GDM1 (cell line): ENCODE data around the gene SENP6.
"Not testable (repeated sequence)": the region's sequence is repeated elsewhere in the genome, so short reads cannot be mapped to it uniquely, and the experiment has no call there.

Source experiments
- DNase-seq: peaks from one replicate; lab custom pipeline; 2025; lab: John Stamatoyannopoulos, UW

The SENP6 gene

DNA sequence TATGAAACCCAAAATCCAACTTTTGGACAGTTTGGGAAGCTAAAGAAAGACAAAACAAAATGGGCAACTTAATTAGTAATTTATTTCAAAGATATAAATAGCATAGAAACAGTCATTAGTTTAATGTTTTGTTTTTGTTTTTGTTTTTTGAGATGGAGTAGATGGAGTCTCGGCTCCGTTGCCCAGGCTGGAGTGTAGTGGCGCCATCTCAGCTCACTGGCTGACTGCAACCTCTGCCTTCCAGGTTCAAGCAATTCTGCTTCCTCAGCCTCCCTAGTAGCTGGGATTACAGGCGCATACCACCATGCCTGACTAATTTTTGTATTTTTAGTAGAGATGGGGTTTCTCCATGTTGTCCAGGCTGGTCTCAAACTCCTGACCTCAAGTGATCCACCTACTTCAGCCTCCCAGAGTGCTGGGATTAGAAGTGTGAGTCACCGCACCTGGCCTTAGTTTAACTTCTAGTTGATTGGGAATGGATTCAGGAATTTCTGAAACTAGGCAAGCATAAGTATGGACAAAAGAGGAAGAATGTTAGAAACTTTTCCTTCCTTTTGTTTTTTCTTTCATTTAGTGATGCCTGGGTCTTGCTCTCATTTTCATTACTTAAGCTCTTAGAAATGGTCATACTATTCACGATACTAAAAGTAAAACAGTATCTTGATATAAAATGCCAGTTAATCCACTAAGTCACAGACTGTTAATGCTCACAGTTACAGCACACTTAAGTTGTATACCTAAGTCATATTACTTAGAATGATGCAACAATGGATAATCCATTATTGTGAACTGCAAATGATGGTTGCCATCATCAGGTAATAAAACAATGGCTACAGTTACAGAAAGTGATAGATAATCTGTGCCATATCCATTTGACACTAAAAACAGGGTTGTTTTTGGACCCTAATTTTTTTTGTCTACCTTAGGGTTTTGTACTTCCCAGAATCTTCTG lies 8.2 kb downstream of the SENP6 start:
- no peak for DNase-seq

DNA sequence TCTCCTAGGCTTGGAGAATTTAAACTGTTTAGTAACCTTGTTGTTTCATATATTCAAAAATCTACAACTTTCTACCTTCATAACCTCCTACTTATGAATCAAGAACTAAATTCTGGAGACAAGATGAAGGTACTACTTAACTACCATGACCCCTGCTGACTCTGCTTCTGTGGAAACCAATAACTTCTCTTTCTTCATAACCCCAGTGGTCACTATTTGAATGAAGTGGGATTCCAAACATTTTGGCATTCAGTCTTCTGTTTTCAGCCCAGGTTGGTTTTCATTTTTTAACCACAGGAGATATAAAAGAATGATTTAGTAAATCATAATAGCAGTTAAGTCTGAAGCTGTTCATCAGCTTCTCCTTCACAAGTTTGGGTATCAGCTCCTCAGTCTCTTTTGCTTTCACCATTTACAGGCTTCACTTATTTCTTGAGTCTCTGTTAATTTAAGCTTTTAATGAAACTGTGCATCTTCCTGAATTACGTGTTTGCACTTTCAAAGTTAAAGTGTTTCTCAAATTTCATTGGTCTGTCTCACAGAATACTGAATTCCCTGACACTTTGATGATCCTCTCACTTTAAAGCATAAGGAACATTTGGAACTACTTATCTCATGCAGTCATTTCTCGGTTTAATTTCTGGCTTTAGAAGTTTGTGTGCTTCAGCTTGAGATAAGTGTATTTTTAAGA lies 9.5 kb downstream of the SENP6 start:
- DNase-seq, result no peak

DNA sequence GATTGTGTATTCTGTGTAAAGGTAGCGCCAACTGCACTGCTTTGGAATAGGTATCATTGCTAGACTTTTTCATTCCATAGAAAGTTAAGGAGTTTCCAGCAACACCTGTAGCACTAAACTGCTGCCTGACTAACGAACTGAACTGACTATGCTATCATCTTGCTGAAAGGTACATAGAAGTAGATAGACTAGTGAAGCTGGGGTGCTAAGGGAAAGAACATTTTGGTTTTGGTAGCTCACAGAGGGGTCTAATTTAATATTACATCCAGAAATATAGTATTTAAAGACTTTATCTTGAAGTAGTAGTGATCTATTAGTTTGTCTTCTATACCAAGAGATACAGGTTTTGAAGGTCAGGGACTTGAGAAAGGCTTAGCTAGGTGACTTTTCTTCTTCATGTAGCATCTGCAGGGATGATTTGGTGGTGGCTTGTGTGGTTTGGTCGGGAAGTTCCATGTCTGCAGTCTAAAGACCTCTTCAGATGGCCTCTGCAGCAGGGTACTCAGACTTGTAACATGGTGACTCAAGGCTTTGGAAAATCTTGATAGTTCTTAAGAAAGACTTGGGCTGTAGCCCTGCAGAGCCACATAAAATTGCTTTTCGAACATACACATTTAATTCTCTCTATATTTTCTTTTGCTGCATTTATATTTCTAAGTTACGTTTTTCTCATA lies 10.2 kb downstream of the SENP6 start:
- no peak for DNase-seq

DNA sequence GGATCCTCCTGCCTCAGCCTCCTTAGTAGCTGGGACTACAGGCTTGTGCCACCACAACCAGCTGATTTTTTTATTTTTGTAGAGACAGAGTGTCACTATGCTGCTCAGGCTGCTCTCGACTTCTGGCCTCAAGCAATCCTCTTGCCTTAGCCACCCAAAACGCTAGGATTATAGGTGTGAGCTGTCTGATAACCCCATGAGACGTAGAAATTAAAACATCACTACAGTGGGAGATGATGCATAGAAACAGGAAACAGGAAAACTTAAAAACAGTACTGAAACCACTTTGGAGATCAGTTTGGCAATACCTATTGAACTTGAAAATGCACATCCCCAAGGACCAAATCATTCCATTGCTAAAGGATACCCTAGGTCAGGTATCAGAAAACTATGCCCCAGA lies 10.8 kb downstream of the SENP6 start:
- no peak for DNase-seq

DNA sequence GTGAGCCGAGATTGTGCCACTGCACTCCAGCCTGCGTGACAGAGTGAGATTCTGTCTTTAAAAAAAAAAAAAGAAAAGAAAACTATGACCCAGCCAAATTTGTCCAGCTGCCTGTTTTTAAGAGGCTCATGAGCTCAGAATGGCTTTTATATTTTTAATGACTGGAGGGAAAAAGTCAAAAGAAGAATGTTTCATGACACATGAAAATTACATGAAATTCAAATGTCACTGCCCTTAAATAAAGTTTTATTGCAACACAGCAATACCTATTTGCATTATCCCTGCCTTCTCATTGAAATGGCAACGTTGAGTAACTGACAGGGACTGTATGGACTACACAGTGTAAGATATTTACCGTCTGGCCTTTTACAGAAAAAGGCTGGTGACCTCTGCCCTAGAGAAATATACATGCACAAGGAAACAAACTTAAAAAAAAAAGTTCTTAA lies 11.4 kb downstream of the SENP6 start:
- no peak for DNase-seq

DNA sequence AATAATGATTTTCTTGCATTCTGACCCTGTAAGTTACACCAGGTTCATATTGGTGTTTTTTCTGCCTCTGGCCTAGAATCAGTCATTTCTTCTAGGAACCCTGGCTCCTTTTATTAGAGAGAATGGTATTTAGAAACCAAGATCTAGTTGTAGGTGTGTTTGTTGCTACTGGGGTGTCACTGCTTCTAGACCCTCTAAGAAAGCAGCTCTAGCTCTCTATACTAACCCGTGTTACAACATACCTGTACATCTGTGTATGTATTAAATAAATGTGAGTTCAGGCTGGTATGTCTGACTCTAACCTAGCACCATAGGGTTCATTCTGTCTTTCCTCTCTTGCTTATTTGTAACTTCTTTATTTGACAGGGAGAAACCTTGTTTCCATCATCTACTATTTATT lies 16.8 kb downstream of the SENP6 start:
- DNase-seq, result no peak

DNA sequence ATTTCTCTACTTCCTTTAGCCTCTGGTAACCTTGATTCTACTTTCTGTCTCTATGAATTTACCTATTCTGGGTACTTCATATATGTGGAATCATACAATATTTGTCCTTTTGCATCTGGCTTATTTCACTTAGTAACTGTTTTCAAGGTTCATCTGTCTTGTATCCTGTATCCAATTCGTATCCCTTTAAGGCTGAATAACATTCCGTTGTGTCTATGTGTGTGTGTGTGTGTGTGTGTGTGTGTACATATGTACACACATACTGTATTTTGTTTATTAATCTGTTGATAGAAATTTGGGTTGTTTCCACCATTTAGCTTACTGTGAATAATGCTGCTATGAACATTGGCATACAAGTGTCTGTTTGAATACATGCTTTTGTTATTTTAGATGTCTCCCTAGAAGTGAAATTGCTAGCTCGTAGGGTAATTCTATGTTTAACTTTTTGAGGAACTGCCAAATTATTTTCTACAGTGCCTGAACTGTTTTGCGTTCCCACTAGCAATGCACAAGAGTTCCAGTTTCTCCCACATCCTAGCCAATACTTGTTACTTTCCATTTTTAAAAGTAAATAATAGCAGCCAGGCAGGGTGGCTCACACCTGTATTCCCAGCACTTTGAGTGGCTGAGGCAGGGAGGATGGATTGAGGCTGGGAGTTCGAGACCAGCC lies 17.7 kb downstream of the SENP6 start:
- DNase-seq, result no peak

DNA sequence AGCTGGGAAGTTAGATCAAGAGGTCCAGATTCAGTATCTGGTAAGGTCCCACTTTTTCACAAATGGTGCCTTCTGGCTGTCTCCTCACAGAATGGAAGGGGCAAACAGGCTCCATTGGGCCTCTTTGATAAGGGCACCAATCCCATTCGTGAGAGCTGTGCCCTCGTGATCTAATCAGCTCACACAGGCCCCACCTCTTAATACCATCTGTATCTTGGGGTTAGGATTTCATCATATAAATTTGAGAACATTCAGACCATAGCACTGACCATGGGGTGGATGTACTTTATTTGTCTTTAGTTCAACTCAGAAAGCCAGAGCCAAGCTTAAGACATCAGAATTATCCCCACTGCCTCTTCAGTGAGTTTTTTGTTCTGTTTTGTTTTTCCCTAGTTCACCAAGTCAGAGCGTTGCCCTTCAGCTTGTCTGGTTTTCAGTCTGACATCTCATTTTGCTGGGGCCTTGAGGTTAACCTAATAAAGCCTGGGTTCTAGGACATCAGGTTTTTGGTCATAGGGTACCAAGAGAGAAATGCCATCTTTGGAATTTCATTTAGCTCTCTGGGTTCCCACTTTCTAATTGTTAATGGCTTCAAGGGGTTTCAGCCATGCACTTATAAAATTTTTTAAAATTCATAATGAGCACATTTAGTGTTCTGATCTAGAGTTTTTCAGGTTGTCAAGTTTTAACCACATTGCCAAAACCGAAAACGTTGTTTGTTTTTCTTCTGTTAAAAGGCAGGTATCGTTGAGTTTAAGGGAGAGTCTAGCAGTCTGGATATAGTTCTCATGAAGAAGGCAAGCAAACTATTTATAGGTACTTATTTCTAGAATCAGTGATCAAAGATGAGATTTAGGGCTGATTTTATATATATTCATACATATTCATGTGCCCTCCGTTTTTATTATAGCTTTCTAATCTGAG lies 19.0 kb downstream of the SENP6 start:
- no peak for DNase-seq

DNA sequence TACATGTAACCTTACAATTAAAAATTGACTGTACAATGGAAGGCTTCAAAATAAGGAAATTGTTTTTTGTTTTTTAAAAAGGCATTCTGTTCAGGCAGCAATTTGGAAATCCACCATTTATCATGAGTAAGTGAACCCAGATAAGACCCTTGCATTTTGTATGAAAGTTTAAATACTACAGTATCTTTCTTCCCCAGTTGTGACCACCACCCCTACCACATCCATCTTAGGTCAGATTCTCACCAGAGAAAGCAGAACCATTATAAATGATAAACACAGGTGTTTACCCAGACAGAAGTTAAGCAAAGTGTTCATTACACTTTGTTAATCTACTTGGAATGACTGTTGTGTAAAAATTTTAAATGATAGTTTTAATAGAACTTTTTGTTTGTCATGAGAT lies 20.2 kb downstream of the SENP6 start:
- DNase-seq, result no peak

DNA sequence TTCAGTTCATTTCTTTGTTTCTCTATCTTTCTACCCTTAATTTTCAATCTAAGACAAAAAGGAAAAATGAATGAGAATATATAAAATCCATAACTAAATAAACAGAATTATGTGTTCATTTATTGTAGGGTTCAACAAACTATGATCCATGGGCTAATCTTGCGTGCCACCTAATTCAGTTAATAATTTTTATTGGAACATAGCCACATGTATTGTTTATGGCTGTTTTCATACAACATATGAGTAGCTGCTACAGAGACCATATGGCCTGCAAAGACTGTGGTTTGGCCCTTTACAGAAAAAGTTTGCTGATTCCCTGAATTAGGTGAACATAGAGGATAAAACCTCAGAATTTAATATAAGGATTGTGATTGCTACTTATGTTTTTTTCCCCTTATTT lies 21.8 kb downstream of the SENP6 start:
- DNase-seq, result no peak

DNA sequence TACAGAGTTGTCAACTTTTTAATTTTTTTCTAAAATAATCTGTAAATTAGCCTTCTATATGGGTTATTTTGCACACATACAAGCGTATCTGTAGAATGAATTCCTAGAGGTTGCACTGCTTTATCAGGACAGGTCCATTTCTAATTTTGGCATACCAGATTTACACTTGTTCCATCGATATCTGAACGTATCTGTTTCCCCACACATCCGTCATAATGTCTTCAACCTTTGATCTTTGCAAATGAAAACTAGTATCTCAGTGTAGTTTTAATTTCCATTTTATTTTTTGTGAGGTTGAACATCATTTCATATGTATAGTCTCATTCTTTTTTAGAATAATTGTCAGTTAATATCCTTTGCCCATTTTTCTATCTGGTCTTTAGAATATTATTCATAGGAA lies 22.7 kb downstream of the SENP6 start:
- DNase-seq, result no peak

DNA sequence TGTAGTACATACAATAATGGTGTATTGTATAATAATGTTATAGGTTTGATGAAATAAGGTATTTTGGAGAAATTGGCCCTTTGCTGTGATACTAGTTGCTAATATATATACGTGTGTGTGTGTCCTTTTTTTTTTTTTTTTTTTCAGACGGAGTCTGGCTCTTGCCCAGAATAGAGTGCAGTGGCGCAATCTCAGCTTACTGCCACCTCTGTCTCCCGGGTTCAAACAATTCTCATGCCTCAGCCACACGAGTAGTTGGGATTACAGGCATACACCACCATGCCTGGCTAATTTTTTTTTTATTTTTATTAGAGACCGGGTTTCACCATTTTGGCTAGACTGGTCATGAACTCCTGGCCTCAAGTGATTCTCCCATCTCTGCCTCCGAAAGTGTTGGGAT lies 23.3 kb downstream of the SENP6 start:
- no peak for DNase-seq

DNA sequence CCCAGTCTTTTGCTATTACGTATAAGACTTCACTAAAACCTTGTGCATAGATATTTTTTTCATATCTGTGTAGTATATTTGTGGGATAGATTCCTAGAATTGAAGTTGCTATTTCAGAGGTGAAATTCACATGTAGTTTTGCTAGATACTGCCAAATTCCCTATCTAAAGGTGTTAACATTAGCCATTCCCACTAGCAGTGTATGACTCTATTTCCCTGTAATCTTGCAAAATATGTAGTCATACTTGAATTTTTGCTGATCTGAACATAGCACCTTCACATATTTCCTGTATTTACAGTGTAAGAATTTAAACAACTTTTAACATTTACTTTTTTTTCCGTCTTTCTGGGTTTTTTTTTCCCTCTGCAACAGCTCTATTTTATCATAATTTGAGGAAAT lies 24.9 kb downstream of the SENP6 start:
- no peak for DNase-seq

DNA sequence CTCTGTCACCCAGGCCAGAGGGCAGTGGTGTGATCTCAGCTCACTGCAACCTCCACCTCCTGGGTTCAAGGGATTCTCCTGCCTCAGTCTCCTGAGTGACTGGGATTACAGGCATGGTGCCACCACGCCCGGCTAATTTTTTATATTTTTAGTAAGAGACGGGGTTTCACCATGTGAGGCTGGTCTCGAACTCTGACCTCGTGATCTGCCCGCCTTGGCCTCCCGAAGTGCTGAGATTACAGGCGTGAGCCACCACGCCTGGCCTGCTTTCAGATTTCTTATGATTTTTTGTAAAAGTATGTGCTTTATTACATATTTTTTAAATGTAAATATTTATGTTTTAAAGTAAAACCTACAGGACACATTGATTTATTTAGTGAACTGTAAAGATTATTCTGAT lies 26.0 kb downstream of the SENP6 start:
- DNase-seq, result not testable (repeated sequence)

DNA sequence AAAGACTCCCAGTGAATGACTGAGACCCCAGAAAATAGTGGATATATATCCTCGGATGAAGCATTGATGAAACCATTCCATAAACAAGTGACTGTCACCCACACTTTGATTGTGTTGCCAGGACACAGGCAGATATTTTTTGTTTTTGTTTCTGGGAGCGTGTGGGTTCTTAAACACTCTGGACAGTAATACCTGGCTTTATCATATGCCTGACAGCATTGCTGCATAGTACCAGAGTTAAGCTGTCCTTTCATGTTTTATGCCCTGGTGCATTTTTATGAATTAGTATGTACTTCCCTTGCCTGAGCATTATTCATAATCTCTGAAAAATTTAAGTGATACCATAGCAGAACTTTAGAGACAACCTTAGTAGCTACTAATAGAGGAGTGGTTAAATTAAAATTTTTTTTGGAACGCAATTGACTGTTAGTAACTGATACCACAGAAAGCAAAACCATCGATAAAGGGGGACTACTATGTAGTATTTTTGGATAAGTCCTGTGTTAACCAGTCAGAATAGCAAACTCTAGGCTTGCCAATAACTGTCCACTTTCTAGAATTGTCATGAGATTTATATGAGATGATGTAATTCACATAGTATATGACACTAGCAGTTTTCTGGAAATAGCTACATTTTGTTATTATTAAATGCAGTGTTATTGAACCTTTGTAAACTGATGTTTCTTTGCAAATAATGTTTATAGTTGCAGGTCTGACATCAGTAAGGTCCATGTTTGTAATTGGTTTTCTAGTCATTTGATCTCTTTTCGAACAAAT lies 30.4 kb downstream of the SENP6 start:
- no peak for DNase-seq

DNA sequence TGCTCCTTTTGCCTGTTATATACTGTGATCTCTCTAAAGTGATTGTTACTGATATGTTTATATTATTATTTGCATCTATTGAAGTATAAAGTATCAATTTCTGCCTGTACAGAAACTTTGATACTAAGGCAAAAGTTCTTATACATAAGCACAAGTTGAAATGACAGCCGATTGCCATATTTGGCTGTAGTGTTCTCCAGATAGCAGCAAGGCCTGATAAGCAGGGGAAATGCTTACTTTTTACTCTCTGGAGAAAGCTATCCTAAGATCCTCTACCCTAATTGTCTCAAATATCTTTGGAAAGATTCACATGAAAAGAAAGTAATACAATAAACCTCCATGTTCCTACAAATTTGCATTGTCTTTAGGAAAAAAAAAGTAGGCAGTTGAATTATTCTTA lies 31.4 kb downstream of the SENP6 start:
- no peak for DNase-seq

DNA sequence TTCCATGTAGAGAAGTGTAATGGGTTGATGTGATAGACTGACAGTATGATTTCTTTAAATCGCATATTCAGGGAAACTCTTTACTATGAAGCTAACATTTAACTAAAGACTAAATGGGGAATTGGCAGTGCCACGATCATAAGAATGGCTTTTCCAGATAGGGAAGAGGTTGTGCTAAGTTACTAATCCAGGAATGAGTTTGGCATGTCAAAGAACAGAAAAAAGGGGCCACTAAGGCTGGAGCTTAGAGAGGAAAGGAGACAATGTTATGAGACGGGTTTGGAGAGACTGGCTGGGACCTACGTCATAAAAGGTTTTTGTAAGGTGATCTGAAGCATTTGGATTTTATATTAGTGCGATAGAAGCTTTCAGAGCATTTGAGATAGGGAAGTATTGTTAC lies 40.6 kb downstream of the SENP6 start:
- DNase-seq, result no peak

DNA sequence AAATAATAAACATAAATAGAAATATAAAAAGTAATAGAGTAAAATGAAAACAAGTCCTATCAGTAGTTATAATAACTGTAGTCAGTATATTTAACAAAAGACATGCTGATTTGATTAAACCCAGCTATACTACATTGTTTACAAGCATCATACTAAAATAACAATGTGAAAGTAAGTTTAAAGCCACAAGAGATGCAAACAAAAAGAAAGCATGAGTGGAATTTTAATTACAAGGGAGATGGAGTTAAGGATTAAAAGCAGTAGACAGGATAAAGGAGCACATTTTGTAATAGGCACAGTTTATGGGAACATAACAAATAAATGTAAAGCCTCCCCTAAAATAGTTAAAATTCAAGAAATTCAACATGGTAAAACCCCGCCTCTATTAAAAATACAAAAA lies 41.5 kb downstream of the SENP6 start:
- DNase-seq, result no peak

DNA sequence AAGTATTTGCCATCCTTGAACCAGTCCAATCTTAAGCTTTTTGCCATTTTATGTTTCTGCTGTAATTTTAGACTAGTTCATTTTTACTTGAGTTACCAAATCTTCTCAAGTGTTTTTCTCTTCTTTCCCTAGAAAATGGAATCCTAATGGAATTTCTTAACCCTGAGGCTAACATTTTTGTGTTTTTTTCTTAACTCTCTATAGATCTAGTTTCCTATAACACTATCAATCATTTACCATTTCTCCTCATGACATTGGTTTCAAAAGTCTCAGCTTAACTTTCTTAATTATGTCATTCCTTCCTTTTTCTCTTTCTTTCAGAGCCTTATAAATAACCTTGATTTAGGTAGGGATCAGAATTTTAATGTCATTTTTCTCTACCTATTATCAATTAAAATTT lies 54.8 kb downstream of the SENP6 start:
- DNase-seq, result no peak

DNA sequence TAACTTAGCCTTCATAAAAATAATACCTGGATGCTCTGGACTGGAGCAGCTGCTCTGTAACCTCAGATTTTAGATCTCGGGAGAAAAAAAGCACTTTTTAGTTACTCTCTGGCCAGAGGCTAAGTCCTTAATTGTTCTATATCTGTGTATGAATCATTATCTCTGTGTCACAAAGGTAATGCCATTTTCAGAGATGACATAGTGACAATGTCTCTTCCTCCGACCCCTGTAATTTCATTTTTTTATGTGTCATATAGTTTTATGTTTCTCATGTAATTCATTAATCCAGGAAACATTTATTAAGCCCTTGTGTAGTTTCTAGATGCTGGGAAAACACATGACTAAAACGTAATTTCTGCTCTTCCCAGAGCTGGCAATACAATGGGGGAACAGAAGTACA lies 55.6 kb downstream of the SENP6 start:
- no peak for DNase-seq
